GM23338 (cell line): ENCODE data around the gene B4GALT6.
A peak's percentile ranks its signal among the peaks of the same experiment; 100 is the strongest.

Experiments used
- CREB1 ChIP-seq: fragments of 250-450 bp; sonication (Bioruptor Pico); IDR thresholded peaks from 2 replicates; pipeline ENCODE4 v1.5.0; 2020; ENCODE audit warnings: low read depth, mild to moderate bottlenecking, moderate library complexity
- EZH2 ChIP-seq: fragments of 200-600 bp; sonication (generic); IDR thresholded peaks from one replicate; pipeline ENCODE4 v1.8.0; 2017; ENCODE audit warnings: antibody characterized with exemption, mild to moderate bottlenecking, low read depth; ENCODE audit not compliant: unreplicated experiment
- EZH2phosphoT487 ChIP-seq: fragments of 200-600 bp; sonication (generic); IDR thresholded peaks from one replicate; pipeline ENCODE4 v1.8.1; 2018; ENCODE audit warnings: antibody characterized with exemption; ENCODE audit not compliant: unreplicated experiment
- JUNB ChIP-seq: IDR thresholded peaks from one replicate; pipeline ENCODE4 v1.6.1; 2016; ENCODE audit warnings: antibody characterized with exemption; ENCODE audit not compliant: unreplicated experiment
- POLR2AphosphoS5 ChIP-seq: IDR thresholded peaks from 2 replicates; pipeline ENCODE4 v1.6.1; 2016; ENCODE audit warnings: antibody characterized with exemption, low read depth
- STAT1 ChIP-seq: IDR thresholded peaks from one replicate; pipeline ENCODE4 v1.6.1; 2016; ENCODE audit warnings: antibody characterized with exemption; ENCODE audit not compliant: unreplicated experiment
- ZNF114 ChIP-seq: fragments of 250-450 bp; sonication (Bioruptor Pico); IDR thresholded peaks from 2 replicates; pipeline ENCODE4 v1.5.0; 2020; ENCODE audit warnings: mild to moderate bottlenecking, moderate library complexity
- ZNF331 ChIP-seq: fragments of 250-450 bp; sonication (Bioruptor Pico); IDR thresholded peaks from 2 replicates; pipeline ENCODE4 v1.5.0; 2020; ENCODE audit warnings: low read depth, mild to moderate bottlenecking, moderate library complexity
- TF ChIP-seq, protein P1 (sequence below), 2 experiments: fragments of 200-600 bp in 1 of 2; sonication (generic) in 1 of 2; conservative IDR thresholded peaks; 2 replicates each; pipeline versions ENCODE4 v1.5.1 to v1.6.1; 2016 to 2017; ENCODE audit warnings: antibody characterized with exemption in 2 of 2, low read depth in 2 of 2, mild to moderate bottlenecking in 2 of 2, moderate library complexity in 1 of 2
- TF ChIP-seq, protein P2 (sequence below): IDR thresholded peaks from one replicate; pipeline ENCODE4 v1.6.1; 2018; ENCODE audit warnings: antibody characterized with exemption; ENCODE audit not compliant: unreplicated experiment
- TF ChIP-seq, protein P3 (sequence below): fragments of 250-450 bp; sonication (Bioruptor Pico); IDR thresholded peaks from 2 replicates; pipeline ENCODE4 v1.5.0; 2020; ENCODE audit warnings: mild to moderate bottlenecking, moderate library complexity
- TF ChIP-seq, protein P4 (sequence below): IDR thresholded peaks from 2 replicates; pipeline ENCODE4 v1.6.1; 2016; ENCODE audit warnings: antibody characterized with exemption

DNA sequence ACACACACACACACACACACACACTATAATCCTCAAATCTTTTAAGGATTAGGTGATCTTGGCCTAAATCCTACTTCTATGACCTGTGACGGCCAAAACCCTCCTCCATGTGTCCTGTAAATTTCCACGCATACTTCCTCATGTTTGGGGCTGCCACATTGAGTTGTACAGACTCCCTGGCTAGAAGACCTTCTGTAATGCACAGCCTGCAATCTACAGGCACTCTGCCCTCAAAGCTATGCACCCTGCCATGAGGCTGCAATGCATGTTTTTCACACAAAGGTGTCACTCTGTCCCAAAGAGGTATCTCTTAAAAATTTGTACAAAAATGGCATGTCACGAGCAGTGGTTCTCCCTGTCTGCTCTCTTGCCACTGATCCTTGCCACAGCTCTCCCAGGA, 26.4 kb upstream of the B4GALT6 start:
- TF ChIP-seq, protein P1, sequence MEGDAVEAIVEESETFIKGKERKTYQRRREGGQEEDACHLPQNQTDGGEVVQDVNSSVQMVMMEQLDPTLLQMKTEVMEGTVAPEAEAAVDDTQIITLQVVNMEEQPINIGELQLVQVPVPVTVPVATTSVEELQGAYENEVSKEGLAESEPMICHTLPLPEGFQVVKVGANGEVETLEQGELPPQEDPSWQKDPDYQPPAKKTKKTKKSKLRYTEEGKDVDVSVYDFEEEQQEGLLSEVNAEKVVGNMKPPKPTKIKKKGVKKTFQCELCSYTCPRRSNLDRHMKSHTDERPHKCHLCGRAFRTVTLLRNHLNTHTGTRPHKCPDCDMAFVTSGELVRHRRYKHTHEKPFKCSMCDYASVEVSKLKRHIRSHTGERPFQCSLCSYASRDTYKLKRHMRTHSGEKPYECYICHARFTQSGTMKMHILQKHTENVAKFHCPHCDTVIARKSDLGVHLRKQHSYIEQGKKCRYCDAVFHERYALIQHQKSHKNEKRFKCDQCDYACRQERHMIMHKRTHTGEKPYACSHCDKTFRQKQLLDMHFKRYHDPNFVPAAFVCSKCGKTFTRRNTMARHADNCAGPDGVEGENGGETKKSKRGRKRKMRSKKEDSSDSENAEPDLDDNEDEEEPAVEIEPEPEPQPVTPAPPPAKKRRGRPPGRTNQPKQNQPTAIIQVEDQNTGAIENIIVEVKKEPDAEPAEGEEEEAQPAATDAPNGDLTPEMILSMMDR (conservative IDR thresholded peaks at IDR 0.05; ENCODE audit: low read depth in 2 of 2): peak; percentile 28 to 48
- no peak for TF ChIP-seq EZH2
- no peak for TF ChIP-seq JUNB
- no peak for TF ChIP-seq EZH2phosphoT487
- no peak for TF ChIP-seq POLR2AphosphoS5
- TF ChIP-seq, protein P2, sequence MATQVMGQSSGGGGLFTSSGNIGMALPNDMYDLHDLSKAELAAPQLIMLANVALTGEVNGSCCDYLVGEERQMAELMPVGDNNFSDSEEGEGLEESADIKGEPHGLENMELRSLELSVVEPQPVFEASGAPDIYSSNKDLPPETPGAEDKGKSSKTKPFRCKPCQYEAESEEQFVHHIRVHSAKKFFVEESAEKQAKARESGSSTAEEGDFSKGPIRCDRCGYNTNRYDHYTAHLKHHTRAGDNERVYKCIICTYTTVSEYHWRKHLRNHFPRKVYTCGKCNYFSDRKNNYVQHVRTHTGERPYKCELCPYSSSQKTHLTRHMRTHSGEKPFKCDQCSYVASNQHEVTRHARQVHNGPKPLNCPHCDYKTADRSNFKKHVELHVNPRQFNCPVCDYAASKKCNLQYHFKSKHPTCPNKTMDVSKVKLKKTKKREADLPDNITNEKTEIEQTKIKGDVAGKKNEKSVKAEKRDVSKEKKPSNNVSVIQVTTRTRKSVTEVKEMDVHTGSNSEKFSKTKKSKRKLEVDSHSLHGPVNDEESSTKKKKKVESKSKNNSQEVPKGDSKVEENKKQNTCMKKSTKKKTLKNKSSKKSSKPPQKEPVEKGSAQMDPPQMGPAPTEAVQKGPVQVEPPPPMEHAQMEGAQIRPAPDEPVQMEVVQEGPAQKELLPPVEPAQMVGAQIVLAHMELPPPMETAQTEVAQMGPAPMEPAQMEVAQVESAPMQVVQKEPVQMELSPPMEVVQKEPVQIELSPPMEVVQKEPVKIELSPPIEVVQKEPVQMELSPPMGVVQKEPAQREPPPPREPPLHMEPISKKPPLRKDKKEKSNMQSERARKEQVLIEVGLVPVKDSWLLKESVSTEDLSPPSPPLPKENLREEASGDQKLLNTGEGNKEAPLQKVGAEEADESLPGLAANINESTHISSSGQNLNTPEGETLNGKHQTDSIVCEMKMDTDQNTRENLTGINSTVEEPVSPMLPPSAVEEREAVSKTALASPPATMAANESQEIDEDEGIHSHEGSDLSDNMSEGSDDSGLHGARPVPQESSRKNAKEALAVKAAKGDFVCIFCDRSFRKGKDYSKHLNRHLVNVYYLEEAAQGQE: no peak
- no peak for TF ChIP-seq ZNF114 (CRISPR knock-in tag)
- TF ChIP-seq CREB1 (CRISPR knock-in tag): no peak
- TF ChIP-seq, protein P3, sequence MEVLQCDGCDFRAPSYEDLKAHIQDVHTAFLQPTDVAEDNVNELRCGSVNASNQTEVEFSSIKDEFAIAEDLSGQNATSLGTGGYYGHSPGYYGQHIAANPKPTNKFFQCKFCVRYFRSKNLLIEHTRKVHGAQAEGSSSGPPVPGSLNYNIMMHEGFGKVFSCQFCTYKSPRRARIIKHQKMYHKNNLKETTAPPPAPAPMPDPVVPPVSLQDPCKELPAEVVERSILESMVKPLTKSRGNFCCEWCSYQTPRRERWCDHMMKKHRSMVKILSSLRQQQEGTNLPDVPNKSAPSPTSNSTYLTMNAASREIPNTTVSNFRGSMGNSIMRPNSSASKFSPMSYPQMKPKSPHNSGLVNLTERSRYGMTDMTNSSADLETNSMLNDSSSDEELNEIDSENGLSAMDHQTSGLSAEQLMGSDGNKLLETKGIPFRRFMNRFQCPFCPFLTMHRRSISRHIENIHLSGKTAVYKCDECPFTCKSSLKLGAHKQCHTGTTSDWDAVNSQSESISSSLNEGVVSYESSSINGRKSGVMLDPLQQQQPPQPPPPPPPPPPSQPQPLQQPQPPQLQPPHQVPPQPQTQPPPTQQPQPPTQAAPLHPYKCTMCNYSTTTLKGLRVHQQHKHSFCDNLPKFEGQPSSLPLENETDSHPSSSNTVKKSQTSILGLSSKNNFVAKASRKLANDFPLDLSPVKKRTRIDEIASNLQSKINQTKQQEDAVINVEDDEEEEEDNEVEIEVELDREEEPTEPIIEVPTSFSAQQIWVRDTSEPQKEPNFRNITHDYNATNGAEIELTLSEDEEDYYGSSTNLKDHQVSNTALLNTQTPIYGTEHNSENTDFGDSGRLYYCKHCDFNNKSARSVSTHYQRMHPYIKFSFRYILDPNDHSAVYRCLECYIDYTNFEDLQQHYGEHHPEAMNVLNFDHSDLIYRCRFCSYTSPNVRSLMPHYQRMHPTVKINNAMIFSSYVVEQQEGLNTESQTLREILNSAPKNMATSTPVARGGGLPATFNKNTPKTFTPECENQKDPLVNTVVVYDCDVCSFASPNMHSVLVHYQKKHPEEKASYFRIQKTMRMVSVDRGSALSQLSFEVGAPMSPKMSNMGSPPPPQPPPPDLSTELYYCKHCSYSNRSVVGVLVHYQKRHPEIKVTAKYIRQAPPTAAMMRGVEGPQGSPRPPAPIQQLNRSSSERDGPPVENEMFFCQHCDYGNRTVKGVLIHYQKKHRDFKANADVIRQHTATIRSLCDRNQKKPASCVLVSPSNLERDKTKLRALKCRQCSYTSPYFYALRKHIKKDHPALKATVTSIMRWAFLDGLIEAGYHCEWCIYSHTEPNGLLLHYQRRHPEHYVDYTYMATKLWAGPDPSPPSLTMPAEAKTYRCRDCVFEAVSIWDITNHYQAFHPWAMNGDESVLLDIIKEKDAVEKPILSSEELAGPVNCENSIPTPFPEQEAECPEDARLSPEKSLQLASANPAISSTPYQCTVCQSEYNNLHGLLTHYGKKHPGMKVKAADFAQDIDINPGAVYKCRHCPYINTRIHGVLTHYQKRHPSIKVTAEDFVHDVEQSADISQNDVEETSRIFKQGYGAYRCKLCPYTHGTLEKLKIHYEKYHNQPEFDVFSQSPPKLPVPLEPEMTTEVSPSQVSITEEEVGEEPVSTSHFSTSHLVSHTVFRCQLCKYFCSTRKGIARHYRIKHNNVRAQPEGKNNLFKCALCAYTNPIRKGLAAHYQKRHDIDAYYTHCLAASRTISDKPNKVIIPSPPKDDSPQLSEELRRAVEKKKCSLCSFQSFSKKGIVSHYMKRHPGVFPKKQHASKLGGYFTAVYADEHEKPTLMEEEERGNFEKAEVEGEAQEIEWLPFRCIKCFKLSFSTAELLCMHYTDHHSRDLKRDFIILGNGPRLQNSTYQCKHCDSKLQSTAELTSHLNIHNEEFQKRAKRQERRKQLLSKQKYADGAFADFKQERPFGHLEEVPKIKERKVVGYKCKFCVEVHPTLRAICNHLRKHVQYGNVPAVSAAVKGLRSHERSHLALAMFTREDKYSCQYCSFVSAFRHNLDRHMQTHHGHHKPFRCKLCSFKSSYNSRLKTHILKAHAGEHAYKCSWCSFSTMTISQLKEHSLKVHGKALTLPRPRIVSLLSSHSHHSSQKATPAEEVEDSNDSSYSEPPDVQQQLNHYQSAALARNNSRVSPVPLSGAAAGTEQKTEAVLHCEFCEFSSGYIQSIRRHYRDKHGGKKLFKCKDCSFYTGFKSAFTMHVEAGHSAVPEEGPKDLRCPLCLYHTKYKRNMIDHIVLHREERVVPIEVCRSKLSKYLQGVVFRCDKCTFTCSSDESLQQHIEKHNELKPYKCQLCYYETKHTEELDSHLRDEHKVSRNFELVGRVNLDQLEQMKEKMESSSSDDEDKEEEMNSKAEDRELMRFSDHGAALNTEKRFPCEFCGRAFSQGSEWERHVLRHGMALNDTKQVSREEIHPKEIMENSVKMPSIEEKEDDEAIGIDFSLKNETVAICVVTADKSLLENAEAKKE (CRISPR knock-in tag): no peak
- TF ChIP-seq STAT1: no peak
- TF ChIP-seq, protein P4, sequence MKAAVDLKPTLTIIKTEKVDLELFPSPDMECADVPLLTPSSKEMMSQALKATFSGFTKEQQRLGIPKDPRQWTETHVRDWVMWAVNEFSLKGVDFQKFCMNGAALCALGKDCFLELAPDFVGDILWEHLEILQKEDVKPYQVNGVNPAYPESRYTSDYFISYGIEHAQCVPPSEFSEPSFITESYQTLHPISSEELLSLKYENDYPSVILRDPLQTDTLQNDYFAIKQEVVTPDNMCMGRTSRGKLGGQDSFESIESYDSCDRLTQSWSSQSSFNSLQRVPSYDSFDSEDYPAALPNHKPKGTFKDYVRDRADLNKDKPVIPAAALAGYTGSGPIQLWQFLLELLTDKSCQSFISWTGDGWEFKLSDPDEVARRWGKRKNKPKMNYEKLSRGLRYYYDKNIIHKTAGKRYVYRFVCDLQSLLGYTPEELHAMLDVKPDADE: no peak
- TF ChIP-seq ZNF331 (CRISPR knock-in tag): no peak
